Upper lobe of right lung (tissue), 1 donor: ENCODE measurements around the gene RALGPS1. TPM values are rescaled to one million over a fixed set of nuclear protein-coding genes. Genes with fewer than 3 reads are reported as not detected.

Experiments
- ATAC-seq: fragments of 200-7000 bp; cut with Tn5 transposase; one replicate; pipeline ENCODE4 v1.9.1; 2020; ENCODE audit warnings: mild to moderate bottlenecking, moderate library complexity
- DNase-seq: peaks from one replicate; pipeline ENCODE4 v3.0.0-alpha.2; 2020
- H3K27ac ChIP-seq: fragments of 200-600 bp; one replicate; pipeline ENCODE4 v1.8.0; 2022
- H3K27me3 ChIP-seq: fragments of 200-600 bp; one replicate; pipeline ENCODE4 v1.8.0; 2022; ENCODE audit warnings: mild to moderate bottlenecking
- H3K36me3 ChIP-seq: fragments of 200-600 bp; one replicate; pipeline ENCODE4 v1.8.0; 2022
- H3K4me1 ChIP-seq: fragments of 200-600 bp; one replicate; pipeline ENCODE4 v1.8.0; 2022
- H3K4me3 ChIP-seq: fragments of 200-600 bp; one replicate; pipeline ENCODE4 v1.8.0; 2022; ENCODE audit warnings: mild to moderate bottlenecking
- H3K9me3 ChIP-seq: fragments of 200-600 bp; one replicate; pipeline ENCODE4 v1.8.0; 2022
- CTCF ChIP-seq: fragments of 200-600 bp; IDR thresholded peaks from one replicate; pipeline ENCODE4 v1.8.0; 2022; ENCODE audit warnings: antibody characterized with exemption
- intact Hi-C: fragments of 100-400 bp; cut with DNase I; formaldehyde crosslinking; loops from one replicate; pipeline ENCODE4 v1.11.0; 2022
- total RNA-seq: library from RNA; stranded (reverse); fragmentation: NEBNext Ultra II Directional; extraction: Animal tissue kit (Norgen Biotek cat#: 25700); gene quantifications from one replicate; pipeline ENCODE4 v1.2.1, GENCODE V29; 2021
- donor health status: DM: no; HTN: yes; CAD: no; lungs with severe emphysema.

Gene RALGPS1
- total RNA-seq, 1 donor from 2014 or later = 15.9 TPM

DNA sequence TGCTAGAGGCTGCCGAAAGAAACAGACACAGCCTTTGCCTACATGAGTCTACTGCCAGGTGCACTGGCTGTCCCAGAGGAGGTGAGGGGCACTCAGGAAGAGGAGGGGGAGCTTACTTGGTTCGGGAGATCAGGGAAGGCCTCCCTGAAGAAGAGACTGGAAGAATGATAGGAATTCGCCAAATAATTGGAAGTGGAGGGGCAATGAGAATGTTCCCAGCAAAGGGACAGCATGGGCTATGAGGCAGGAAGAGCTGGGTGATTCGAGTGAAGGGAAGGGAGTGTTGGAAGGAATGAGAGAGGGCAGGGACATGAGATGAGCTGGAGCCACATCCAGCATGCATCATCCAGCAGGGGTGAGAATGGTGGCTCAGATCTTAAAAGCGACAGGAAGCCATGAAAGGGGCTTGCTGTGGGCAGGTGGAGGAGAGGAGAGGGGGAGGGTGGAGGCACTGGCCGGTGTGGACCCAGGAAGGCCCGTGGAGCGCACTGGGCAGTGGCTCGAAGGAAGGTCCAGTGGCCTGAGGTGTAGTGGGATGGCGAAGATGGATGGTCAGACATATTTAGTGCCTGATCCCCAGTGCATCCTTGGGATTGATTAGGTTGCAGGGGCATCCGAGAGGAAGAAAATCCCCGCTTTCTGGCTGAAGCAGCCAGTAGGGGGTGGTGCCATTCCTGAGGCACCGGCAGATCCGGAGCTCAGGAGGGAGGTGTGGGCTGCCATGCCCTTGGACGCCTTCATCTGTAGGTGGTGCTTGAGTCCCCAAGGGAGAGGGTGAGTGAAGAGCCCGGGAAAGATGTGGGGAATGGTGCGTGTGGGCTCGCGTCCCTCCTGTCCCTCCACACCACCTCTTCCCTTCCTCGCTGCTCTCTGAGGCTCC lies 296.5 kb downstream of the RALGPS1 start:
- DNase-seq = peak; percentile 48
- no peak for TF ChIP-seq CTCF
- Histone ChIP-seq H3K9me3 (no peaks in the 10 kb centered on the region), H3K27me3 (no peaks in the 10 kb centered on the region), H3K27ac (no peak overlapping the region), H3K36me3 (no peaks in the 10 kb centered on the region), H3K4me3 (no peak overlapping the region), H3K4me1 (peaks cover 4% of the 10 kb centered on the region)
- intact Hi-C loops = loop anchor here (10.0 kb wide), 1 partner anchor 184 kb away; the partner anchor contains the start of gene SLC2A8
- no peak for ATAC-seq

DNA sequence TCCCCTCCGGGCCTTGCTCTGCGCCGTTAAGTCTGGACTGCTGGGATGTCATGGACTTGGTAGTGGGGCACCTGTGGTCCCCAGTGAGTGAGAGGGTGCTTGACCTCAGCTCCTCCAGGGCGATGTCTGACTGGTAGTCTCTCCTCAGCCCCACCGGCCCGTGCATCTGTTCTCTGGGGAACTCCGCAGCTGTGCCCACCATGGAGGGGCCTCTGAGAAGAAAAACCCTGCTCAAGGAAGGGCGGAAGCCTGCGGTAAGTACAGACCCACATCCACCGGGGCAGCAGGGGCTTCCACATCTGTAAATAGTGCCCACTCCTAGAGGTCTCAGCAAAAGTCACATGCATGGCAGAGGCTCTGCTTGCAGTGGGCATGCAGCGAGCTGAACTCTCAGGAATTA lies 297.4 kb downstream of the RALGPS1 start:
- no peak for TF ChIP-seq CTCF
- intact Hi-C loops = loop anchor here (10.0 kb wide), 1 partner anchor 183 kb away; the partner anchor contains the start of gene SLC2A8
- Histone ChIP-seq H3K27ac (no peak overlapping the region), H3K4me1 (peaks cover 4% of the 10 kb centered on the region), H3K4me3 (no peak overlapping the region), H3K9me3 (no peaks in the 10 kb centered on the region), H3K36me3 (no peaks in the 10 kb centered on the region), H3K27me3 (no peaks in the 10 kb centered on the region)
- ATAC-seq (no peak), DNase-seq (no peak)

DNA sequence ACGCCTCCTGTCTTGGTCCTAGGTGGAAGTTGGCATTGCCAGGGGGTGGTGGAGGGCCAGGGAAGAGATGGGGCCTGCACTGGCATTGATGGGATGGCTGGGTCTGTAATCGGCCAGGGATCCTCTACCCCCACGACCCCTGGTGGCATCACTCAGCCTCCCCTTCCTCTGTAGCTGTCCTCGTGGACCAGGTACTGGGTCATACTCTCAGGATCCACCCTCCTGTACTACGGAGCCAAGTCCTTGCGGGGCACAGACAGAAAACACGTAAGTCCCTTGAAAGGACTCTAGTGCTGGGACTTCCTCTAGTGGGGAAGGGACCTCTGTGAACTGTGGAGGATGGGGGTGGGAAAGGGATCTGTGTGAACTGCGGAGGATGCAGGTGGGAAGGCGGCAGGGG lies 297.9 kb downstream of the RALGPS1 start:
- DNase-seq (peak; percentile 16), ATAC-seq (no peak)

DNA sequence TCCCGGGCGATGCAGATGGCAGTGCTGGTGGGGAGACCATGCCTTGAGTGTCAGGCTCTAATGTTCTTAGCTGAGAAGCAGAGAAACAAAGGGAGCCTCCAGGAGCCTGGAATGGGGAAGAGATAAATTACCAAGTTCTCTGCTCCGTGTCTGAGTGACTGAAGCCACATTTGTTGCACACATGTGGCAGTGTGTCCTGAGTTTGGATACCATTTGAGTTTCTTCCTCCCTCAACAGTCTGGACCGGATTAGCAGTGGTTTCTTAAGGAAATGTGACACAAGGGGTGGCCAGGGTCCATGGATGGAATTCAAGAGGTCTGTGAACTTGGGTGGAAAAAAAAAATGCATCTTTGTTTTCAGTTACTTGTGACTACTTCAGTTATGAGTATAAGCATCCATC lies 299.3 kb downstream of the RALGPS1 start:
- Histone ChIP-seq H3K36me3 (no peaks in the 10 kb centered on the region), H3K4me1 (peaks cover 4% of the 10 kb centered on the region), H3K27ac (no peak overlapping the region), H3K9me3 (no peaks in the 10 kb centered on the region), H3K27me3 (no peaks in the 10 kb centered on the region), H3K4me3 (no peak overlapping the region)
- intact Hi-C loops = loop anchor here (10.0 kb wide), 1 partner anchor 181 kb away; the partner anchor contains the start of gene SLC2A8
- no peak for TF ChIP-seq CTCF
- no peak for ATAC-seq
- no peak for DNase-seq

More for the DNA sequence above, 297.9 kb downstream of the RALGPS1 start:
- H3K4me3 ChIP-seq = no peak overlapping the region
- H3K36me3 ChIP-seq = no peaks in the 10 kb centered on the region
- peaks cover 4% of the 10 kb centered on the region for H3K4me1 ChIP-seq
- no peaks in the 10 kb centered on the region for H3K27me3 ChIP-seq
- TF ChIP-seq CTCF = no peak
- H3K27ac ChIP-seq = no peak overlapping the region
- intact Hi-C loops = loop anchor here (10.0 kb wide), 1 partner anchor 182 kb away; the partner anchor contains the start of gene SLC2A8
- no peaks in the 10 kb centered on the region for H3K9me3 ChIP-seq

DNA sequence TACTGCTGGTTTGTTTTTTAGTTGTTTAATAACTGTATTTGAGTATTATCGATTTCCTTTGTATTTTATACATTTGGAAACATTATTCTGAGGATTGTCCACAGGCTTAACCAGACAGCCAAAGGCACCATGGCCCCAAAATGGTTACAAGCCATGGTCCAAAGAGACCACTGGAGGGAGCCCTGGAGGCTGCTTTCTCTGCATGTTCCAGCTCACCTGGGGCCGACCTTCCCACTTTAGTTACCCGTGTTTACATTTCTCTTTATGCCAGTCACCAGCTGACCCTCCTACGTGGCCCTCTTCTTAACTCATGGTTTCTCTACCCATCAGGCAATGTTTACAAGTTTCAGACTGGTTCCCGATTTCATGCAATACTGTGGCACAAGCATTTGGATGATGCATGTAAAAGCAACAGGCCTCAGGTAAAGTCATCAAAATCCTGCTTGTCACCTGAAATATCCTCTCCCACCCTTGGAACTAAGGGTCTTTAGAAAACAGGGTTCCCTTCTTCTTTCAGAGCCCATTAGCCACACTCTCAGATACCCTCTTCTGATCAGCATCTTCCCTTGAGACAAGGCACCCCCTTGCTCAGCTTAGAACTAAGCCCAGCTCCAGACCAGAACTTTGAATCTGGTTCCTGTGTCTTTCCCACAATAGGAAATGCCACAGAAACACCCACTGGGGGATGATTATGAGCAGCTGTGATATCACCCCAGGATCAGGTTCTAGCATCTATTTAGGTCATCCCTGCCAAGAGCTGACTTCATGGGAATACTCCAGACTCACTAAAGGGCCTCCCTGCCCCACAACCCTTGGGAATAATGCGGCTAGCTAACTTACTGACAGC lies 300.1 kb downstream of the RALGPS1 start:
- ATAC-seq (peak; percentile 84), DNase-seq (peak; percentile 69)
- intact Hi-C loops = loop anchor here (10.0 kb wide), 1 partner anchor 180 kb away; the partner anchor contains the start of gene SLC2A8
- H3K27ac ChIP-seq = no peak overlapping the region
- peaks cover 4% of the 10 kb centered on the region for H3K4me1 ChIP-seq
- no peaks in the 10 kb centered on the region for H3K27me3 ChIP-seq
- TF ChIP-seq CTCF = peak; percentile 79
- H3K4me3 ChIP-seq = no peak overlapping the region
- no peaks in the 10 kb centered on the region for H3K9me3 ChIP-seq
- no peaks in the 10 kb centered on the region for H3K36me3 ChIP-seq
